HG03521 (cell line): ENCODE measurements around the gene TMEM9.

Source experiments
- ATAC-seq: cut with Tn5 transposase; IDR thresholded peaks from one replicate; pipeline ENCODE4 v1.9.1; 2021; ENCODE audit warnings: mild to moderate bottlenecking, moderate library complexity; ENCODE audit not compliant: unreplicated experiment

The TMEM9 gene

DNA sequence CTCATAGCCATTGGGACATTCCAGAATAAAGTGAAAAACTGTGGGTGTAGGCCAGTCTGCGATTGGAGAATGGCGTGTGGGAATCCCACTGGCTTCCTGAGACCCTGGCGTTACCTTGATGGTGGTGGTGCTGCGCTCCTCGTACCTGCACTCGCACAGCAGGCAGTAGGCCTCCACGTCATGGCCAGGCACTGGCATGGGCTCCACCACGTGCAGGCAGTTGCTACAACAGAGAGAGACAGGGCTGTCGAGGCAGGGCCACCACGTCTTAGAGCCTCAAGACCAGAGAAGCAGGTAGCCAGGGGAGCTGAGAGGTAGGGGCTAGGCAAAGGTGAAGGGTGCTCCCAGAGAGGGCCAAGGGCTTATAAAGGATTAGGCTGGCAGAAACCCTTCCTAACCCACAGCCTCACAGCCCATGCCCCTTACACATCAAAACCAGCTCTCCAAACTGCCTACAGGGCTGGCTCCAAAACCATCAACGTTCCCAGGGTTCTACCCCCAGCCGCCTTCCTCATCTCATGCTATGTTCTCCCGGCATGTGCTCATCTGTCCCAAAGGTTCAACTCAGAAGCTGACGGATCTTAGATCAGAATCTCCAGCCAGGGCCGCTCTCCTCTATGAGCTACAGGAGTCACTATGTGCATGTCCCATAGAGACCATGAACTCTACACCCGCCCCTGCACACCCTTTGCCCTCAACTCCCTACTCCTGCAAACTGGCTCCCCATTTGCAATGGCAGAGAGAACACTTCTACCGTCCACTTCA, 7.5 kb downstream of the TMEM9 start:
- ATAC-seq: no peak

GRCh38 chr1:201145816-201146215, 8.5 kb downstream of the TMEM9 start:
- no peak for ATAC-seq

- ATAC-seq: no peak
These were observed 9.1 kb downstream of the TMEM9 start for GRCh38 chr1:201145132-201145531.

DNA sequence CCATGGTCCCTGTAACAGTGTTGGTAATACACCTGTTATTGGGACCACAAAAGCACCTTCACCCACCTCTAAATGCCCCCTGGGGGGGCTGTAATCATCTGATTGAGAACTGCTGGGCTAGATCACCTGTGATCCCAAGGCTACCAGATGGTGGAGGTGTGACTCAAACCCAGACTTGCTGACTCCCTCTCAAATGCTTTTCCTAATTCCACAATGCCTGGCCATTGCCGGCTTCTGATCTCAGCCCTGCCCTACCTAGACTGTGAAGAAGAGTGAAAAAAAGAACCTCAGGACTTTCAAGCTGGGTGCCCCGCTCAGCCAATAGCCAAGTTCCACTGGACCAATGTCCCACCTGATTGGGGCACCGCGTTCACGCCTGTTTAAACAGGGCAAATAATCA, 9.6 kb downstream of the TMEM9 start:
- no peak for ATAC-seq

- ATAC-seq: no peak
These were observed 10.3 kb downstream of the TMEM9 start for GRCh38 chr1:201143726-201144635.

DNA sequence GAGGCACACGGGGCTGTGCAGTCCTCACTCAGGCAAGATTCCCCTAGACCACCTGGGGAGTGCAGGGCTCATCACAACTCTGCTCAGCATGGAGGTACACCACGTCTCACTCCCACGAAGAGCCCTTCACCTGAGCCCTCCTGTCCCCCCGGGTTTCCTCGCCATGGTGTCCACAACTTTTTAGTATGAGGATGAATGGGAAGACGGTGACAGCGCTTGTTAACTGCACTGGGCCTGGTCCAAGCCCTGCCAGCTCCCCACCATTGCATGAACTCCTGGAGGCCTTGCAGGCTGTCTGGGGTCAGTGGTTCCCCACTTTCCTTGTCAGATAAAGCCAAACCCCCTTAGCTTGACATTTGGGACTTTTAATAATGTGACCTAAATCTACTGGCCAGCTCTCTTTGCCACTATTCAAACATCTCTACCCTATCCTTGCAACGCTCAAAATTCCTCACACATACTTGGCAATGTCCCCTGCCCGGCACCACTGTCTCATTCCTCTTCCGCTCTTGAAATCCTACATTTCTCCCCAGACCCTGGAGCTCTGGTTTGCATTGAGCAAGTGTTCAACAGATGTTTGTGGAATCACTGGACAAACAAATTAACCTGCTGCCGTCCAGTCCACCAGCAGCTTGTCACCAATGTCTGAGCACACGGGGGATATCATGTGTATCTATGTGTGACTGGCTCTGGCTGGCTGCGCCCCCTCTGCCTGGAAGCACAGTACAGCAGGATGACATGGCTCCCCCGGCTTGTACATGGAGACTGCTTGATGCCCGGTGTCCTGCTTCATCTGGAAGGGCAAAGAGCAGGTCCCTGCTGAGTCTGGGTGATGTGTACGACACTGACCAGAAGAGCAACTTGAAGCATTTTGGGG, 11.2 kb downstream of the TMEM9 start:
- no peak for ATAC-seq

DNA sequence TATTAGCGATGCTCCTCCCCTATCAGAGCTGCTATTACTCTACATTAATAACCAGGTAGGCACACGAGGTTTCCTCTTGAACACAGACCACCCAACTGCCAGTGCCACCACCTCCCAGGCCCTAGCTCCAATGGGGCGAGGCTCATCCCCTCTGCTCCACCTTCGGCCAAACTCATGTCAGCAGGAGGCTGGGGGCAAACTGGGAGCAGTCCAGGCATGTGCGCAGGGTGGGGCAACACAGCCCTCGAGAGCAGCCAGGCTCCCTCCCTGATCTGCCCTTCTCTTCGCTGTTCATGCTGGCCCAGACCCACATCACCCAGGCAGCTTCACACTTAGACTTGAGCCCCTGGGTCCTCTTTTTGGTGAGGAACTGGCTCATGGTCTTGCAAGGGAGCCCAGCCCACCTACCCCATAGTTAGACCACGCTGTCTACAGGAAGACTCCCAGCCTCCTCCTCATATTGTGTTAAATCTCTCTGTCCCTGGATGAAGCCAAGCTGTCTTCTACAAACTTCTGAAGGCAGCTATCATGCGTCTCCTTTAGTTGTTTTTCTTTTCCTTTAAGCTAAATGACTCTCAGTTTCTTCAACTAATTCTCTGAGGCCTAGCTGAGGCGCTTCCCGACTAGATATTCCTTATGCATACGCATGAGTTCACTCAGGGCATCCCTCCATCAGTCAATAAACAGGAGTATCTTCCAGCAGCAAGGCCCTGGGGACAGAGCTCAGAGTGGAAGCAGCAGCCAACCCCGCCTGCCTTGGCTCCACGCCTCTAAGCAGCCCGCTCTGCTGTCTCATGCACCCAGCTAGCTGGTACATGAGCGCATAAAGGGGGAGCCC, 12.0 kb downstream of the TMEM9 start:
- no peak for ATAC-seq

DNA sequence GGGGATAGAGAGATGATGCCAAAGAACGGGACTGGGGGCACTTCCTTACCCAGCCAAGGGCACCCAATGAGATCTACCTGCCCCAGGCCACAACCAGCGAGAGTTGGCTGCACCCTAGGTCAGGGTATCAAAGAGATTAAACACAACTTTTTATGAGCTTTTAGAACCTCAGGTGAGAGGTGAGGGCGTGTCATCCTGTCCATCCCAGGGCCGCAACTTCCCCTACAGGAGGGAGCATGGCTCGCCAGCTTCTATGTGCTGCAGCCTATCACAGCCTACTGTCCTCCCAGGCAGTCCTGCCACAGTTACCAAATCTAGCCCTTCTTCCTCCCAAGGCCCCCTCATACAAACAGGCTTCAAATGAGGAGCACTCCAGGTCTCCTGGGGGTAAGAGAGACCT, 12.9 kb downstream of the TMEM9 start:
- no peak for ATAC-seq

GRCh38 chr1:201140941-201141260, 13.4 kb downstream of the TMEM9 start:
- no peak for ATAC-seq

- ATAC-seq: no peak
These were observed 13.9 kb downstream of the TMEM9 start for GRCh38 chr1:201140235-201140940.

GRCh38 chr1:201139756-201140155, 14.5 kb downstream of the TMEM9 start:
- ATAC-seq: no peak

DNA sequence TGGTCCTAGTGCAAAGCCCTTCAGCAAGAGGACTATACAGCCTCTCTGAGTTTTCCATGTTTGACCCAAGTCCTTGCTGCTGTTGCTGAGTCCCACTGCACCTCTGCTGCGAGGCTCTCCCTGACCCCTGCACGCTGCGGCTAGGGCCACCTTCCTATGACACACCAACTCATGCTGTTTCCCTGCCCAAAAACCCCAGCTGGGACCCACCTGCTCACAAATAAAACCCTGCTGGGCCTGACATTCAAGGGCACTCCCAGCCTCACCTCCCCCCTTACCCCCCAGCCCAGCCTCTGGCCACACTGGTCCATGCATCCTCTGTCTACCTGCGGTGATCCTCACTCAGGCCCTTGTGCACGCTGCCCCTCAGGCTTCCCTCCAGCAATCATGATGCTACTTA, 15.0 kb downstream of the TMEM9 start:
- ATAC-seq: no peak

- no peak for ATAC-seq
These were observed 15.9 kb downstream of the TMEM9 start for GRCh38 chr1:201138311-201138840.

DNA sequence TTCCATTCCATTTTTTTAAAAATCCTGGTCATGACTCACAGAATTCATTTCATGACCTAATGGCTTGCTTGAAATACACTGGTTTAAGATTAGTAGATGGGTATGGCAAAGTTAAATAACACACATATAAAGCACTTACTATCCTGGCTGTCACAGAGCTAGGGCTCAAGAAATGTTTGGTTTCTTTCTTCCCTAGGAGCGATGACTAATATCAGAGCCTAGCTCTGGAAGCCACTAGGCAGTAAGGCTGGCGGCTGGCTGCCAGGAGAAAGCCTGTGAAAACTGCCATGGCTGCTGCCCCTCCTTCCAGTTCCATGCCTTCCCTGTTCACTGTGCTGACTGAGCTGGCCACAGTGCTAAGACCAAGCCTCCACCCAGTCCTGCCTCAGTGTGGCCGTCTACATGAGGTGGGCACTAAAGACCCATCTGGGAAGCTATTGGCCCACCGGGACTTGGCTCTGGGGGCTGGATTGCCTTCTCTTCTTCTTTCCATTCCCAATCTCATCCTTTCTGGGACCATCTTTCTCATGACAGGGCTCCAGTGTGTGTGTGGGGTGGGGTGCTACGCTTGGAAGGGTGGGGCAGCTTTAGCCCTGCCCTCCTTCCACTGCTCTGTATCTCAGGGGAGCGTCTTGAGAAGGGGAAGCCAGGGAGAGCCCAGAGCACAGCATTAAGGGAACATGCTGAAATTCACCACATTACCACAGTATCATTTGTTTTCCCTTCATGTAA, 16.5 kb downstream of the TMEM9 start:
- ATAC-seq: no peak

- ATAC-seq: no peak
These were observed 17.3 kb downstream of the TMEM9 start for GRCh38 chr1:201137024-201137392.

GRCh38 chr1:201136355-201137023, 17.8 kb downstream of the TMEM9 start:
- ATAC-seq: no peak

GRCh38 chr1:201134405-201134804, 19.9 kb downstream of the TMEM9 start:
- ATAC-seq: no peak

GRCh38 chr1:201131398-201131797, 22.9 kb downstream of the TMEM9 start:
- no peak for ATAC-seq
